Fibroblast of skin of right quadriceps (primary cell): Measurements from ENCODE around the gene PAPSS1.
A peak's percentile ranks its signal among the peaks of the same experiment; 100 is the strongest.
"Not testable (repeated sequence)": the region's sequence is repeated elsewhere in the genome, so short reads cannot be mapped to it uniquely, and the experiment has no call there.

Experiments used
- DNase-seq: peaks from one replicate; pipeline ENCODE4 v3.0.0-alpha.2; 2013

The PAPSS1 gene

DNA sequence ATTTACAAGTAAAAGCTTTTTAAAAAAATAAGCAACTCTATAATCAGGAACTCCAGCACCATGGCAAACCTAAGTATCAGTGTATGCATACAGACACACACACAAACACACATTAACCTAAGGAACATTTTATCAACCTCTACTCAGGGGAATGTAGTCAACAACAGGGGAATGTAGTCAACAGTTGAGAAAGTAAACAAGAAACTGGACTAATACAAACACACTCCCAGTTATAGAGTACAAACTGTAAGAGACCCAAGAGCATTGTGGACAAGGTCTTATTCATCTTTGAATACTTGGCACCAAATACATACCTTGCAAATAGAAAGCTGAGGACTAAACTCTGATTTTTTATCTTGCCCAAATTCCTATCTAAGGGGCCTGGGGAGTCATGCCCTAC lies 36.2 kb downstream of the PAPSS1 start:
- no peak for DNase-seq

DNA sequence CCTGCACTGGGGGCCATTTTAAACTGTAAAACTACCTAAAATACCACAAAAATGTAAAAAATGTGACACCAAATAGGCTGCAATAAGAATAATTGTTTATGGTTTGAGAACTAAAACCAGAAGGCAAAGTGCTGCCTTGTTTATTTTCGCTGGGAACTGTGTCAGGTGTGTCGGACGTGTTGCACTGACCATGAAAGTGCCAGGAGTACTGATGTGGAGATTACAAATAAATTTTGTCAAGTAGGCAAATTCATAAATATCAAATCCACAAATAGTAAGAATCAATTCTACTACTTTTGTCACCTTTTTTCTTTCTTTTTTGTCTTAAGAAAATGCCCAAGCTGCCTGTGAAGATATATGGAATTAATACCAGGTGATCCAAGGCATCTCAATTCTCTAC lies 37.7 kb downstream of the PAPSS1 start:
- DNase-seq = no peak

DNA sequence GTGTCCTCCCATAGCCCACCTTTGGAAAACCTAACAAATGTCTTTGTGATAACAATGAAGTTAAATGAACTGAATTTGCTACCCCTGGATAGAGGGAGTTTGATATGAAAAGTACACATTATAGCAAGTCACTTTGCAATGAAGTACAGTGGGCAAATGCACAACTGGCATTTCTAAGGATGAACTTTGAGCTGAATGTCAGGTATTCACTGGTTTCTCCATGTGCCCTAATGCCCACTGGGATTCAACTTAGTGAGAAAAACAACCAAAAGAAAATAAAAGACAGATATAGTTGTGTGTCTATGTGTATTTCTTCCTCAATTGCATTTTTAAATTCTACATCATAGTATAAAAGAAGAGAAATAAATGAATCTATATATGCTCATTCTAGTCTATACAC lies 51.0 kb downstream of the PAPSS1 start:
- no peak for DNase-seq

DNA sequence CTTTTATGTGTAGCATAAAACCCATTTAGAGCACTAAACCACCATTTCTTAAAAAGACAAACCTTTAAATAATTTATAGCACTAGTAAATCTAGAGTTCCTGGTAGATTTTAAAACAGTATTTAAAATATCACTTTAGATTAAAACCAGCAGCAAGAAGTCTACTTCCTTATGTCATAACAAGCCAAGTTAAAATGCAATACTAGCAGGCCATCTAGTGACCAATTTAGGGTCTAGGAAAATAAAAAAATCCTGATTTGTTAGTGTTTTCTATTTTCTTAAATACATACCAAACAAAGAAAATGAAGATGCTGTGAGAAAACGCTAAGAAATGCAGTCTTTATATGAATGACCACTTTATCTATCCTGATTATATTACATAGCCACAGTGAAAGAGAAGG lies 53.9 kb downstream of the PAPSS1 start:
- peak; percentile 47 for DNase-seq

DNA sequence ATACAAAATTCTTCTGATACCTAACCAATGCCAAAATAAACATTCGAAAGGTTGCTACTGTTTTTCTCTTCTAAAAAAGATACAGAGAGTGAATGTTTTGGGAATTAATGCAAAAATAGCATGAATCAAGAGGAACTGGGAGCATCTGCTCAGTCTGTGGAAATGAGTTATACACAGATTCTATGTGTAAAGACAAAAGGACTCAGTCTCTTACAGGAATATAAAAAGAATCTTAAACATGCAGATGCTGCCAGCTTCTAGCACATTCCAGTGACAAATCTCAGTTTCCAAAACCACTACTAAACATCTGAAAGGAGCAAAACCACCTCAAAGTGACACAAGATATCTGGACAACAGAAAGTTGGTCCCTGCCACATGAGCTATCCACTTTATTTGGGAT lies 55.0 kb downstream of the PAPSS1 start:
- DNase-seq = peak; percentile 31

DNA sequence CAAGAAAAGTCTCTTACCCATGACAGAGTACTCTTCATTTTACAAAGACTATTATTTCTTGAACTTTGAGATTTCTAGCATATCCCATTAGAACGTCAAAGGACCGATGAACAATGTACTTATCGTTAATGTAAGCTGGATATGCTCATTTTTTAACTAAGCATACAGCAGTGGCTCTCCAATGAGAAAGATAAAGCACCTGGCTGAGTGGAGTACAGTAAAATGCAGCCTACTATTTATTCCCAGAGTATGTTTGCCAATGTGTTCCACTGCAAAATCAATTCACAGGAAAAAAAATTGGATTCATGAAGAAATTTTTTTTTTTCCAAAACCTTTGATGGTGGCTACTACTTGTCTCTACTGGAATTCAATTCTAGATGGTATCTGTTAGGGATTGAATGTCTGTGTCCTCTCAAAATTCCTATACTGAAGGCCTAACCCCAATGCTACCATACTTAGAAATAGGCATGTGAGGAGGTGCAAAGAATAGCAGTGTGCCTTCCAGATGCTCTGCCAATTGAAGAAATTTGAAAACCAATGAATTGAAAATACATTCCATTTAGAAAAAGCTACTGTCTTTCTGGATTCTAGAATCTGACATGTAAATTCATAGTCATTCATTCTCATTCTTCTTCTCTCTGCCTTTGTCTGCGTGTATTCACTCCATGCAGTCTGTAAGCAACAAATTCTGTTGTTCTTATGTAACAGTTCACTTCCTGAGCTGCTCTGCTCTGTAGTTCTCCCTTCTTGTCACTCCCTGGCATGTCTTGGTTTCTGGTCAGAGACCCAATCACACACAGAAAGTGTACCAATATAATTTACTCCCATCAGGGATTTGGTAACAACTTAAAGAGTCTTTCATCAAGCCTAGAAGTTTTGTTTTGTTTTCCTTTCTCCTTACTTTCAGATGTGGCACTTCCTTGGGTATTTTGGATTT lies 61.4 kb downstream of the PAPSS1 start:
- DNase-seq = no peak

DNA sequence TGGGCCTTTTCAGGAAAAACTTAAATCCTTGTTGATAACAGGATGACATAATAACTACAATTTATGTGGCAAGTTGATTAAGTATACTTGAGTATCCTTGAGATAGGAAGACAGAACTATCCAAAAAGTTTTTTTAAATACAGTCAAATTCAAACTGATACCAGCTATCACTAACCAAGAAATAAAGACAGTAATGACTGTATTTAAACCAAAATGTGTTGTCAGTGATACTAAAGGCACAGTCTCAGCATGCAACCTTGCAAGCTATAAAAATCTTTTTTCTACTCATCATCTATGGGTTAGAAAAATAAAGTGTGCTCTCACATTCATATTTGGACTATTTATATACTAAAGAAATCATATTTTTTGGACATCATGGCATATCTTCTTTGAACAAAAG lies 64.7 kb downstream of the PAPSS1 start:
- DNase-seq = no peak

DNA sequence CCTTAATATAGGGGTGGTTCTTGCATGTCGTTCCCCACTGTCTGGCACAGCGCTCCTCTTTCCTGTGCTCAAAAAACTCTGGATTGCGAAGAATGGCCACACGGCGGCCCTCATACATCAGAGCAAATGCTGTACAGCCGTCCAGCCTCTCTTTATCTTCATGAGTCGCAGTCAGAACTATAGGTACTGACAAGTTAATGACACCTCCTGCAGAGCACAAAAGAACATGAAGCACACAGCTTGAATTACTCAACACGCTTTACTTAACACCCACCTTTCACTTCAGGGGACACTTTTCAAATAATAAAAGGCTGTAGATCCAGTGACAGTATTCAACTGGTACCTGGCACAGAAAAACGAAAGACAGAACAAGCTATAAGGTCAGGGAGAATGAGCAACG lies 65.3 kb downstream of the PAPSS1 start:
- DNase-seq = peak; percentile 4

DNA sequence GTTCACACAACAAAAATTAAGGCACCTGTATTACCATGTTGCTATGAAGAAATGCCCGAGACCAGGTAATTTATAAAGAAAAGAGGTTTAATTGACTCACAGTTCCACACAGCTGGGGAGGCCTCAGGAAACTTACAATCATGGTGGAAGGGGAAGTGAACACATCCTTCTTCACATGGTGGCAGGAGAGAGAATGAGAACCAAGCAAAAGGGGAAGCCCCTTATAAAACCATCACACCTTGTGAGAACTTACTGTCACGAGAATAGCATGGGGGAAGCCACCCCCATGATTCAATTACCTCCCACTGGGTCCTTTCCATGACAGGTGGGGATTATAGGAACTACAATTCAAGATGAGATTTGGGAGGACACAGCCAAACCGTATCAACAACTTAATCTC lies 68.6 kb downstream of the PAPSS1 start:
- not testable (repeated sequence) for DNase-seq

DNA sequence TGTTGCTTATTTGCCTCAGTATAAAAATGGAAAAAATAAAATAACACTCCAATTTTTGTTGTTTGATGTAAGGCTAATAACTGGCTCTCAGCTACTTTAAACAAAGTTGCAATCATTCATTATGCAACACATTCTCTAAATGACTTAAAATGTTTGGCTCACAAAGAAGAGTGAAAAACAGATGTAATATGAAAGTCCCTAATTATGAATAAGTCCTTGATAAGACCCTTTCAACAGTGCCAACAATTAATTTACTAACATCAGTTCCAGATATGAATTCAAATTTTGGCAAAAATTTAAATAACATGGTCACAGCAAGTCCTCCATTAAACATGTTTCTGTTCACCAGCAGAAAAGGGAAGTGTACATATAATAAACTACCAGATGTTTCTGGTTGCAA lies 69.8 kb downstream of the PAPSS1 start:
- no peak for DNase-seq

DNA sequence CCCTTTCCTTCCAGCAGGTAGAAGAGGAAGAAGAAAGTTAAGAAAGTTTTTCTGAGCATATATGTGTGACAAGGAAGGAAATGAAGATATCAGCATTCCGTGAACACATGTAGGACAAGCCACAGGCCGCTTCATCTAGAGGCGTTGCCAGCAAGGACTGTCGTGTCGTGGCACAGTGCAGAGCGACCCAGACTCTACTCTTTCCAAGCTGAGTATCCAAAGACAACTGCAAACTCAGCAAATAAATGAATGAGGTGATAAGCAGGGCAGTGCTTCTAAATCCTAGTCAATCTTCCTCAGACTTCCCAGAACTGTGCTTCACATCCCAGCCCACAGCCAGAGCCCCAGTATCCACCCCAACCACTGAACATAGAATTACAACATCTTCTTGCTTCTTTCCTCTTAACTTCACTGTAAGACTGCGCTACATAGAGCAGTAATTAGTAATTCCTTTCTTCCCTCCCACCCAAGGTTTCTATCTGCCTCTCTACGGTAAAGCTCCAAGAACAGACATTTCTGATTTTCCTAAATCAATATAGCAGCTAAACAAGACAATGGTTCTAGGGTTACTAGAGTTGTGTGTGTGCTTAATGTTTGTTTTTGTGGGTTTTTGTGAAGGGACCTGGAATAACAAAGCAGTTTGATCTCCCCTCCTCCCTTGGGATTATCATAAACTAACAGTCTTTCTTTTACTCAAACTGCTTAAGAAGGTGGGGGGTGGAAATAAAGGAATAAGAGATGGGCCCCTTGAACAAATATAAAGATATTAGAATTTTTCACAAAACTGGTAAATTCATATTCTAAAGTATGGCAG lies 71.6 kb downstream of the PAPSS1 start:
- DNase-seq = no peak

DNA sequence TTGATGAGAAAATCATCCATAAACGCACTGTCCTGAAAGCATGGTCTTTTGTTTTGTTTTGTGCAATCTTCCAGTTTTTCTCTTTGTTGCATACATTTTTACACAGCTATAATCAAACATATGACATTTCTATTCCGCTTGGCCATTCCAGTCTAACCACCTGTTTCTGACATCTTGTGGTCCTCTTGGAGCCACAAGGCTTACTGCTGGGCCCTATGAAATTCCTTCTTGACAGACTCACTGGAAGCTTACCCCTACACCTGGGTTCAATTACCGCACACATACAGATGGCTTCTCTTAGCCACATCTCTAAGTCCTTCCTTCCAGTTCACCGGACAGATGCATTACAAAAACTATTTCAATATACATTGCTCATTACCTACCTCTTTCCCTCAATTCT lies 72.4 kb downstream of the PAPSS1 start:
- DNase-seq = peak; percentile 68

DNA sequence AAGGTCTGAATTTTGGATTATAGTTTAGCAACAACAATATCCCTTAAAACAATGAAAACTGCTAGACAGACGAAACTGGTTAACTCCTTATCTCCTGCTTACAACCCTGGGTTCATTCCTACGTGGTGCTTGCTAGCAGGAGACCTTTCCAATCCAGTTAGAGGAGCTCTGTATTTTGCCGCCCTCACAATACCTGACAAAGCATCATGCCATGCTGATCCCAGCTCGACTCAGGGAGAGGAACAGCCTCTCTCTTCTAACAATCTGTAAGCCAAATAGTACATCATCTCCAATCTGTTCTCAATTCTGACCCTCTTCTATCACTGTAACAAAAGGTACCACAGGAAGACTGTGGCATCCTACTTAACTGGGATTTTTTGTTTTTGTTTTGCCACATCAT lies 74.4 kb downstream of the PAPSS1 start:
- no peak for DNase-seq

DNA sequence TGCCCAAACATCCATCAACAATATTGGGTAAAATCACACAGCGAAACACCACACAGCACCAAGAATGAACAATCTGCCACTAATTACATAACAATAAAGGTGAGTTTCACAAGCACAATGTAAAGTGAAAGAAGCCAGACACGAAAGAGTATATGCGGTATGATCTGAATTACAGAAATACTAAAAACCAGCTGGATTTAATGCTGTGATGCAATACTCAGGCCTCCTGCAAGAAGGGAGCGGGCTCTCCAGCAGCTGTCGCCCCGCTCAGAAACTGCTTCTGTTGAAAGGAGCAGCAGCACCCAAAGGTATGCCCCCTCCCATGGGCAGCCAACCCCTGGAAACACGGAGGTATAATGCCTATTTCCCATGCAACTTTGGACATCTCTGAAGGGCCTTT lies 77.0 kb downstream of the PAPSS1 start:
- peak; percentile 21 for DNase-seq

DNA sequence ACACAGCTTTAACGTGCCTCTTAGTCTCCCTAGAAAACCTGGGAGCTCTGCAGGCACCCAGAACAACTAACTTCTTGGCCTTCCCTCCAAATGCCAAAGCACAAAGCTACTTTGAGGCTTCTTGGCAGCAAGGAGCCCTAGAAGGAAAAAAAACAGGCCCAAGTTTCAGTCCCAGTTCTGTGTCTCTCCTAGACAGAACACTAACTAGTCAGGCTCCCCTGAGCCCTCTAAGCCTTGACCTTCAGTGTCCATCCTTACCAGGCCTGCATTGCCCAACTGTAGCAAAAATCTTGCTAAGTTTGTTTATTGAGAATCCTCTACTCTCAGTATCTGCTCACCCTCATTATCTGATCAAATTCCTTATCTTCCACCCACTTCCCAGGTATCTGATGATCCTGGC lies 79.2 kb downstream of the PAPSS1 start:
- no peak for DNase-seq

DNA sequence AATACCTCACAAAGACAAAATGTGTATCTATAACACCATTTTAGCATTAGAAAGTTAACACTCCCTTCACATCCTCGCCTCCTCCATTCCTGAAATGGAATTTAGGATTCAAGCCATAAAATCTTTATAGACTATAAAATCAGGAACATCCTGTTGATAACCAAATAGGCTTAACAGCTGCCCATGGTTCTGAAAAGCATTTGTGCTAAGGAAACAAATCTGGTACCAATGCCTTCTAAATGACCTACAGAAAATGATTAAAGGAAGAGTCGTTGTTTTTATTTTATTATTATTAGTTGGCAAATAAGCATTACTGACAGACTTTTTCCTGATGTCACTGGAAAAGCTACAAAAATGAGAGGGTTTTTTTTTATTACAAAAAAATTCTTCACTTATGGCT lies 79.8 kb downstream of the PAPSS1 start:
- no peak for DNase-seq

DNA sequence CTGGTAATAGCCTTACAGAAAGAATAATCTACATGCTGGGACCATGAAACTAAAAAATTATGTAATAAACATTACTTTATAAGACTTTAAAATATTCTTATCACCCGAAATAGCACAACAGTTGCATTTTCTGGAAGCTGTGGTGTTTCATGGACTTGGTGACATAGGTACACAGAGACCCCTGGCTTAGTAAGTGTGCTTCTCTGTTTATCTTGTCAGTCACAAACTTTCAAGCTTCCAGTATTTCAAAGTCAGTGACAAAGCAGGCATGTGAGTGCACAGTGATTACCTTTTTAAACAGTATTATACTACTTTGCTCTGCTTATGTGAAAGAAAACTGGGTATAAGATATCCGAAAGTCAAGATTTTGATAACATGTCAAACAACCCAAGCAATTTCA lies 84.3 kb downstream of the PAPSS1 start:
- no peak for DNase-seq

DNA sequence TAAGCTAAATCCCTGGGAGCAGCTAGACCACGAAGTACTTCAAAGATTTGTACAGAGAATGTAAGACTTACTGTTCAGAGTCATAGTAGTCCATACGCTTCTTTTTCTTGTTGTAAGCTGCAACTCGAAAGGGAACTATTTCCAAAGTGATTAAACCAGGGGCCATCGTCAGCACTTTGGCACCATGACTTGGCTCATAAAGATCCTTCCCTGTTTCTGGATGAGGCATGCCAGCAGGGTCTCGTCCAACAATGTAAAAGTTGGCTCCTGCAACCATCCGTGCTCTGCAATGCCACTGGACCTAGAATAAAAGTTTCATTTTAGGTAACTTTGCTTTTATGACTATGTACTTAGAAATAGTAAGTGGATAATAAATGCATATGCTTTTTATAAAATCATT lies 88.5 kb downstream of the PAPSS1 start:
- no peak for DNase-seq

DNA sequence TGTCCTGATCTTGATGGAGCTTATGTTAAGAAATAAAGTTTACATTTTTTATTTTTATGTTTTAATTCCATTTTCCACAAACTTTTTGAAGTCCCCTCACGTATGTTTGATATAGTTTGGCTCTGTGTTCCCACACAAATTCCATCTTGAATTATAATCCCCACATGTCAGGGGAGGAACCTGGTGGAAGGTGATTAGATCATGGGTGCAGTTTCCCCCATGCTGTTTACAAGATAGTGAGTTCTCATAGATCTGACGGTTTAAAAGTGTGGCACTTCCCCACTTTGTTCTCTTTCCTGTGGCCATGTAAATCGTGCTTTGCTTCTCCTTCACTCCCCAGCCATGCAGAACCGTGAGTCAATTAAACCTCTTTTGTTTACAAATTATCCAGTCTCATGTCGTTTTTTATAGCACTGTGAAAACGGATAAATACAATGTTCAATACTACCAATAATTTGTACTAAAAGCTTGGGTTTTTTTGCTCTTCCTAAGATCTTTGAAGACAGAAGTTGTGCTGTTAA lies 89.8 kb downstream of the PAPSS1 start:
- no peak for DNase-seq

DNA sequence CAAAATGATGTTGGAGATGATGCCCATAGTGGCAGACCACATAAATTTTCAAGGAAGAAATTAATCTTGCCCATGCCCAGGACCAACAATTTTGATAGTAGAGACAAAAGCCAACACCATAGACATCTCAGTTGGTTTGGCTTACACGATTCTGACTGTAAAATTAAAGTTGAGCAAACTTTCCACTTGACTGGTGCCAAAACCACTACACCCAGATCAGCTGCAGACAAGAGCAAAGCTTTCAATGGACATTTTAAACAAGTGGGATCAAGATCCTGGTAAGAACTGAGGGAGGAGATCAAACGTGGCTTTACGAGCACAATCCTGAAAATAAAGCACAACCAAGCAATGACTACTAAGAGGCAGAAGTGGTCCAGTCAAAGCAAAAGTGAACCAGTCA lies 90.7 kb downstream of the PAPSS1 start:
- no peak for DNase-seq

DNA sequence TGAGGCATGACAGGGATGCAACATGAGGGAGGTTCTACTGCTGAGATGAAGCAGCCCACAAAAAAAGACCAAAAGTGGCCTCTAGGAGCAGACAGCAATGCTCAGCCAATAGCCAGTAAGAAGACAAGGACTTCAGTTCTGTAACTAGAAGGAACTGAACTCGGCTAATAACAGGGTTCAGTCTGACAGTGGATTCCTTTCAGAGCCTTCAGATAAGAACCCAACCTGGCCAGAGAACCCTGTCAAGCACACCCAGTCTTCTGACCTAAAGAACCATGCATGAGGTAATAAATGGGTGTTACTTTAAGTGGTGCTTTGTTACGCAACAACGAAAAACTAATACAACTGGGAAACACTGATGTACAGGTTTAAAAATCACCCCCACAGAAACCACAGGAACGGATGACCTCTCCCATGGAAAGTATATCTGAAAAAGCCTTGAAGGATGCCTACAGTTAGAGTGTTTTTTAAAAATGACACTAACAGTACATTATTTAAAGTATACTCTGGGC lies 94.6 kb downstream of the PAPSS1 start:
- DNase-seq = no peak

DNA sequence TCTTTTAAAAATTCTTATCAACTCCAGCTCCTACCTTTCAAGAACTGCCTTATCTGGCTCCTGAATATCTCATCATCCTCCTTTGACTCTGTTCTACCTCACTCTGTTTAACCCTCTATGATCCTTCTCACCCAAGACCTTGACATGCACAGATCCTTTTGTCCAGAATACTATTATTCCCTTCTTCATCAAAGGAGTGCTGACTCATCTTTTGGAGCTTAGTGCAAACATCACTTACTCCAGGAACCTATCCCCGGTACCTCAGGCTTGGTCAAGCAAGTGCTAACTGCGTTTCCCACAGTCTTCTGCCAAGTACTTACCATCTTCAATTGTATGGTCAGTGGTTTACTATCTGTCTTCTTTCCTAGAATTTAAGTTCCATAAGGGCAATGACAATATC lies 96.0 kb downstream of the PAPSS1 start:
- no peak for DNase-seq

DNA sequence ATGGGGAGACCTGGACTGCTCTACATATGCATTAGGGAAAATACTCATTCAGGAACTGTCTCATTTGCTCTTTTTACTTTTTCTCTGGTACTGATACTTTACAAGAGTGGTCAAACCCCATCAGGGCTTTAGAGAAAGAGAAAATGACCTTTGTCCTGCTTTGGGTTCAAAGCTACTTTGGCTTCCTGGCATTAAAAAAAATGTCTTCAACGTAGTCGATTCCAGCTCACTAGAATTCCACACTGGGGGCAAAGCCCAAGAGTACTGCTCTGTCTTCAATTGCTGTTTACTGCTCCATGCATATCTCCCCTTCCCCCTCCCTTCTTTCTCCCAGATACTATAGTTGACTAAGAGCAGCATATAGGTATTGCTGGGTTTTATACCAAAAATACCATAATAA lies 98.0 kb downstream of the PAPSS1 start:
- no peak for DNase-seq

DNA sequence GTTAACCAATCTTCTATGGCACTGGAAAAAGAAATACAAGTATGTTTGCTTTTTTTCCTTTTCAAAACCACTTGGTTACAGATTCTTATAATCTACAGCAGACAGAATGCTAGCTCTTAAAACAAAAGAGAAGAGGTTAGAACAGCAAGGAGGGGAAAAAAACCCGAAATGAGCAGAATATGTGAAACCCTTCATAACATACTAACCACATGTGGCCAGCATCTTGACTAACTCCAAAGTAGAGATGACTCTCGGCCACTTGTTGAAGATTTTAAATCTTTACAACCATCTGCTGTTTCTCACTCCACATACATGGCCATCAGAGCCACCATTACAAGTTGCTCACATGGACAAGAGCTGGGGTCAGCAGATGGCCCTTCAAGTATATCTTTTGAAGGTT lies 100.3 kb downstream of the PAPSS1 start:
- DNase-seq = no peak
